WTC11 (cell line): ENCODE results near the gene PADI6. TPM values are rescaled to one million over a fixed set of nuclear protein-coding genes. Genes with fewer than 3 reads are reported as not detected.

Experiments used
- ATAC-seq: fragments of 200-7000 bp; cut with Tn5 transposase; 2 replicates; pipeline ENCODE4 v1.10.0; 2021; ENCODE audit warnings: mild to moderate bottlenecking, moderate library complexity
- CTCF ChIA-PET: fragments of 300-600 bp; sonication (Branson Sonifier 250); formaldehyde crosslinking; loops from one replicate; lab custom pipeline; 2021; ENCODE audit warnings: antibody characterized with exemption; lab: Charles Lee
- POLR2A ChIA-PET: fragments of 350-600 bp; sonication (Branson Sonifier 250); formaldehyde crosslinking; loops from one replicate; lab custom pipeline; 2021; ENCODE audit warnings: antibody characterized with exemption; lab: Charles Lee
- DNase-seq: peaks from one replicate; pipeline ENCODE4 v3.0.0; 2021; ENCODE audit warnings: low spot score
- H3K27ac Mint-ChIP-seq: 2 replicates; pipeline ENCODE4 v1.8.0; 2021; ENCODE audit warnings: mixed read lengths
- H3K27me3 Mint-ChIP-seq: 2 replicates; pipeline ENCODE4 v1.8.0; 2021; ENCODE audit warnings: low read depth, mild to moderate bottlenecking, moderate library complexity, mixed read lengths
- H3K36me3 Mint-ChIP-seq: 2 replicates; pipeline ENCODE4 v1.8.0; 2021; ENCODE audit warnings: mixed read lengths
- H3K4me1 Mint-ChIP-seq: 2 replicates; pipeline ENCODE4 v1.8.0; 2022; ENCODE audit warnings: mixed read lengths
- H3K4me3 Mint-ChIP-seq: 2 replicates; pipeline ENCODE4 v1.8.0; 2021; ENCODE audit warnings: mild to moderate bottlenecking, moderate library complexity, mixed read lengths
- H3K9me3 Mint-ChIP-seq: 2 replicates; pipeline ENCODE4 v1.8.0; 2021; ENCODE audit warnings: mixed read lengths
- CREM ChIP-seq: sonication (generic); formaldehyde crosslinking; IDR thresholded peaks from 2 replicates; pipeline ENCODE4 v1.8.1; 2022; ENCODE audit warnings: mild to moderate bottlenecking, missing genetic modification reagents, moderate library complexity
- EMX1 ChIP-seq: fragments of 250-450 bp; sonication (Bioruptor Pico); IDR thresholded peaks from 2 replicates; pipeline ENCODE4 v1.8.0; 2021; ENCODE audit warnings: mild to moderate bottlenecking
- GABPB1 ChIP-seq: sonication (generic); formaldehyde crosslinking; IDR thresholded peaks from 2 replicates; pipeline ENCODE4 v1.8.1; 2023; ENCODE audit warnings: mild to moderate bottlenecking, missing genetic modification reagents
- GRHL2 ChIP-seq: fragments of 250-450 bp; sonication (Bioruptor Pico); IDR thresholded peaks from 2 replicates; pipeline ENCODE4 v1.8.0; 2022; ENCODE audit warnings: mild to moderate bottlenecking, moderate library complexity; ENCODE audit not compliant: insufficient replicate concordance, severe bottlenecking
- NR2C2 ChIP-seq: sonication (generic); formaldehyde crosslinking; IDR thresholded peaks from 2 replicates; pipeline ENCODE4 v1.8.0; 2022; ENCODE audit warnings: mild to moderate bottlenecking, missing genetic modification reagents
- PREB ChIP-seq: sonication (generic); formaldehyde crosslinking; IDR thresholded peaks from 2 replicates; pipeline ENCODE4 v1.8.1; 2022; ENCODE audit warnings: mild to moderate bottlenecking, missing genetic modification reagents, moderate library complexity, borderline replicate concordance
- PRRX2 ChIP-seq: fragments of 250-450 bp; sonication (Bioruptor Pico); IDR thresholded peaks from 2 replicates; pipeline ENCODE4 v1.8.0; 2021; ENCODE audit warnings: mild to moderate bottlenecking
- TEAD1 ChIP-seq: sonication (generic); formaldehyde crosslinking; IDR thresholded peaks from 2 replicates; pipeline ENCODE4 v1.8.0; 2022; ENCODE audit warnings: mild to moderate bottlenecking, missing genetic modification reagents
- ZBTB43 ChIP-seq: sonication (generic); formaldehyde crosslinking; IDR thresholded peaks from 2 replicates; pipeline ENCODE4 v1.8.1; 2023; ENCODE audit warnings: mild to moderate bottlenecking, missing genetic modification reagents
- ZMAT4 ChIP-seq: fragments of 250-450 bp; sonication (Bioruptor Pico); IDR thresholded peaks from 2 replicates; pipeline ENCODE4 v1.9.0; 2021; ENCODE audit warnings: mild to moderate bottlenecking
- ZNF219 ChIP-seq: sonication (generic); formaldehyde crosslinking; IDR thresholded peaks from 2 replicates; pipeline ENCODE4 v1.8.0; 2023; ENCODE audit warnings: missing genetic modification reagents, mild to moderate bottlenecking, borderline replicate concordance
- ZNF281 ChIP-seq: sonication (generic); formaldehyde crosslinking; IDR thresholded peaks from 2 replicates; pipeline ENCODE4 v1.8.0; 2023; ENCODE audit warnings: mild to moderate bottlenecking, missing genetic modification reagents
- ZNF512 ChIP-seq: sonication (generic); formaldehyde crosslinking; IDR thresholded peaks from 2 replicates; pipeline ENCODE4 v1.8.1; 2022; ENCODE audit warnings: missing genetic modification reagents, borderline replicate concordance
- total RNA-seq: library from RNA; stranded (reverse); gene quantifications from 3 replicates; pipeline ENCODE4 v1.2.3, GENCODE V29; 2021
- TF ChIP-seq, protein P1 (sequence below): fragments of 250-450 bp; sonication (Bioruptor Pico); IDR thresholded peaks from 2 replicates; pipeline ENCODE4 v1.9.0; 2021; ENCODE audit warnings: moderate library complexity, mild to moderate bottlenecking, inconsistent platforms, borderline replicate concordance
- TF ChIP-seq, protein P2 (sequence below): sonication (generic); formaldehyde crosslinking; IDR thresholded peaks from 2 replicates; pipeline ENCODE4 v1.8.1; 2023; ENCODE audit warnings: mild to moderate bottlenecking, missing genetic modification reagents, moderate library complexity
- TF ChIP-seq, protein P3 (sequence below): sonication (generic); formaldehyde crosslinking; conservative IDR thresholded peaks from 2 replicates; pipeline ENCODE4 v1.8.1; 2023; ENCODE audit warnings: mild to moderate bottlenecking, low read depth, missing genetic modification reagents, moderate library complexity

The PADI6 gene
- total RNA-seq, 1 experiment from 2014 or later = not detected

GRCh38 chr1:17346046-17346789 lies 25.8 kb upstream of the PADI6 start:
- no peak for ATAC-seq
- DNase-seq = no peak
- CTCF ChIA-PET = interaction anchor here (1.0 to 1.2 kb wide), 2 partner anchors 10 to 33 kb away, joined by 3 read pairs; no protein-coding TSS in a partner anchor
- no peak overlapping the region for H3K4me3 Mint-ChIP-seq
- no peaks in the 10 kb centered on the region for H3K27me3 Mint-ChIP-seq
- no peak overlapping the region for H3K27ac Mint-ChIP-seq
- no peak for TF ChIP-seq GABPB1 (CRISPR knock-in tag)
- TF ChIP-seq, protein P1, sequence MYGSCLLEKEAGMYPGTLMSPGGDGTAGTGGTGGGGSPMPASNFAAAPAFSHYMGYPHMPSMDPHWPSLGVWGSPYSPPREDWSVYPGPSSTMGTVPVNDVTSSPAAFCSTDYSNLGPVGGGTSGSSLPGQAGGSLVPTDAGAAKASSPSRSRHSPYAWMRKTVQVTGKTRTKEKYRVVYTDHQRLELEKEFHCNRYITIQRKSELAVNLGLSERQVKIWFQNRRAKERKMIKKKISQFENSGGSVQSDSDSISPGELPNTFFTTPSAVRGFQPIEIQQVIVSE = no peak
- no peak for TF ChIP-seq PRRX2
- no peak for TF ChIP-seq CREM (CRISPR knock-in tag)
- TF ChIP-seq, protein P2, sequence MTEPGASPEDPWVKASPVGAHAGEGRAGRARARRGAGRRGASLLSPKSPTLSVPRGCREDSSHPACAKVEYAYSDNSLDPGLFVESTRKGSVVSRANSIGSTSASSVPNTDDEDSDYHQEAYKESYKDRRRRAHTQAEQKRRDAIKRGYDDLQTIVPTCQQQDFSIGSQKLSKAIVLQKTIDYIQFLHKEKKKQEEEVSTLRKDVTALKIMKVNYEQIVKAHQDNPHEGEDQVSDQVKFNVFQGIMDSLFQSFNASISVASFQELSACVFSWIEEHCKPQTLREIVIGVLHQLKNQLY = no peak
- TF ChIP-seq ZNF219 = no peak
- TF ChIP-seq NR2C2 (CRISPR knock-in tag) = no peak
- no peak for TF ChIP-seq ZMAT4 (CRISPR knock-in tag)
- no peak for TF ChIP-seq ZNF512
- no peak for TF ChIP-seq PREB (CRISPR knock-in tag)
- no peak for TF ChIP-seq ZNF281
- TF ChIP-seq TEAD1 (CRISPR knock-in tag) = no peak
- peaks cover 14% of the 10 kb centered on the region for H3K9me3 Mint-ChIP-seq
- H3K36me3 Mint-ChIP-seq = peaks cover 7% of the 10 kb centered on the region; the same call in 1 of the 2 replicates
- peaks cover 4% of the 10 kb centered on the region; the same call in 1 of the 2 replicates for H3K4me1 Mint-ChIP-seq
- POLR2A ChIA-PET = no interaction called here

- no peak overlapping the region for H3K4me3 Mint-ChIP-seq
- ChIA-PET CTCF (interaction anchor here (0.6 to 1.2 kb wide), 4 partner anchors 12 to 1514 kb away, joined by 3 to 5 read pairs (median 3); no protein-coding TSS in a partner anchor), POLR2A (no interaction called here)
- no peak for DNase-seq
- H3K36me3 Mint-ChIP-seq = peaks cover 7% of the 10 kb centered on the region; the same call in 1 of the 2 replicates
- no peak for ATAC-seq
- peaks cover 14% of the 10 kb centered on the region for H3K9me3 Mint-ChIP-seq
- H3K4me1 Mint-ChIP-seq = peaks cover 4% of the 10 kb centered on the region; the same call in 1 of the 2 replicates
- peaks cover 3% of the 10 kb centered on the region; the same call in 1 of the 2 replicates for H3K27me3 Mint-ChIP-seq
- TF ChIP-seq ZBTB43 (no peak), EMX1 (CRISPR knock-in tag) (no peak), GRHL2 (CRISPR knock-in tag) (no peak)
- TF ChIP-seq, protein P3, sequence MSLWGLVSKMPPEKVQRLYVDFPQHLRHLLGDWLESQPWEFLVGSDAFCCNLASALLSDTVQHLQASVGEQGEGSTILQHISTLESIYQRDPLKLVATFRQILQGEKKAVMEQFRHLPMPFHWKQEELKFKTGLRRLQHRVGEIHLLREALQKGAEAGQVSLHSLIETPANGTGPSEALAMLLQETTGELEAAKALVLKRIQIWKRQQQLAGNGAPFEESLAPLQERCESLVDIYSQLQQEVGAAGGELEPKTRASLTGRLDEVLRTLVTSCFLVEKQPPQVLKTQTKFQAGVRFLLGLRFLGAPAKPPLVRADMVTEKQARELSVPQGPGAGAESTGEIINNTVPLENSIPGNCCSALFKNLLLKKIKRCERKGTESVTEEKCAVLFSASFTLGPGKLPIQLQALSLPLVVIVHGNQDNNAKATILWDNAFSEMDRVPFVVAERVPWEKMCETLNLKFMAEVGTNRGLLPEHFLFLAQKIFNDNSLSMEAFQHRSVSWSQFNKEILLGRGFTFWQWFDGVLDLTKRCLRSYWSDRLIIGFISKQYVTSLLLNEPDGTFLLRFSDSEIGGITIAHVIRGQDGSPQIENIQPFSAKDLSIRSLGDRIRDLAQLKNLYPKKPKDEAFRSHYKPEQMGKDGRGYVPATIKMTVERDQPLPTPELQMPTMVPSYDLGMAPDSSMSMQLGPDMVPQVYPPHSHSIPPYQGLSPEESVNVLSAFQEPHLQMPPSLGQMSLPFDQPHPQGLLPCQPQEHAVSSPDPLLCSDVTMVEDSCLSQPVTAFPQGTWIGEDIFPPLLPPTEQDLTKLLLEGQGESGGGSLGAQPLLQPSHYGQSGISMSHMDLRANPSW (CRISPR knock-in tag) = no peak
- no peak overlapping the region; the same call in 1 of the 2 replicates for H3K27ac Mint-ChIP-seq
Measured at GRCh38 chr1:17347769-17348592, 24.0 kb upstream of the PADI6 start.
